K562 (cell line): ENCODE measurements around the gene DHX58. TPM values are rescaled to one million over a fixed set of nuclear protein-coding genes. Genes with fewer than 3 reads are reported as not detected.

ENCODE experiments used
- ARID1B ChIP-seq: fragments of 450-650 bp; IDR thresholded peaks from 2 replicates; pipeline ENCODE4 v1.6.1; 2016; ENCODE audit warnings: antibody characterized with exemption, mild to moderate bottlenecking, inconsistent platforms
- ATF7 ChIP-seq: fragments of 450-650 bp; IDR thresholded peaks from 2 replicates; pipeline ENCODE4 v1.7.1; 2014; ENCODE audit warnings: mild to moderate bottlenecking, moderate library complexity
- CBFA2T3 ChIP-seq: fragments of 450-650 bp; IDR thresholded peaks from 2 replicates; pipeline ENCODE4 v1.6.1; 2017
- JUN ChIP-seq, 2 experiments: sonication (generic) in 1 of 2; formaldehyde crosslinking in 1 of 2; IDR thresholded peaks; 2 replicates each; pipeline versions ENCODE4 v1.6.1 to v1.8.0; 2012 to 2022; ENCODE audit warnings: borderline replicate concordance in 2 of 2, mild to moderate bottlenecking in 2 of 2, improper control_type of control experiment in 1 of 2, low read depth in 1 of 2, low read length in 1 of 2, missing genetic modification reagents in 1 of 2
- MAFF ChIP-seq: IDR thresholded peaks from 2 replicates; pipeline ENCODE4 v1.6.1; 2012; ENCODE audit warnings: low read length, improper control_type of control experiment
- MAZ ChIP-seq, 2 experiments: fragments of 450-650 bp in 1 of 2; sonication (generic) in 1 of 2; formaldehyde crosslinking; IDR thresholded peaks in 1 of 2; conservative IDR thresholded peaks in 1 of 2; 2 replicates each; pipeline versions ENCODE4 v1.4.0 to v1.5.0; 2020; ENCODE audit warnings: mild to moderate bottlenecking in 1 of 2, missing genetic modification reagents in 1 of 2
- MTA3 ChIP-seq: fragments of 450-650 bp; formaldehyde crosslinking; IDR thresholded peaks from 2 replicates; pipeline ENCODE4 v1.6.1; 2017; ENCODE audit warnings: mild to moderate bottlenecking, borderline replicate concordance
- PCBP1 ChIP-seq: fragments of 200-400 bp; formaldehyde crosslinking; IDR thresholded peaks from 2 replicates; pipeline ENCODE4 v1.6.1; 2018; ENCODE audit warnings: mild to moderate bottlenecking, low read depth, low read length; ENCODE audit not compliant: poor library complexity, severe bottlenecking
- RBBP5 ChIP-seq: fragments of 200-600 bp; sonication (generic); IDR thresholded peaks from 2 replicates; pipeline ENCODE4 v1.6.1; 2012; ENCODE audit warnings: borderline replicate concordance, mild to moderate bottlenecking, low read length, control low read depth, inconsistent platforms; ENCODE audit not compliant: insufficient read depth, poor library complexity, severe bottlenecking
- TBL1XR1 ChIP-seq, 2 experiments: IDR thresholded peaks; 2 replicates each; pipeline ENCODE4 v1.6.1; 2012; ENCODE audit warnings: improper control_type of control experiment in 2 of 2, low read length in 2 of 2, mild to moderate bottlenecking in 1 of 2
- TEAD4 ChIP-seq, 2 experiments: sonication (generic) in 1 of 2; formaldehyde crosslinking in 1 of 2; IDR thresholded peaks; 2 replicates each; pipeline versions ENCODE4 v1.6.1 to v1.8.0; 2012 to 2022; ENCODE audit warnings: borderline replicate concordance in 1 of 2, inconsistent platforms in 1 of 2, low read length in 1 of 2, mild to moderate bottlenecking in 1 of 2, missing genetic modification reagents in 1 of 2
- ZBTB17 ChIP-seq: fragments of 450-650 bp; formaldehyde crosslinking; IDR thresholded peaks from 2 replicates; pipeline ENCODE4 v1.4.0; 2020; ENCODE audit warnings: mild to moderate bottlenecking
- ZKSCAN1 ChIP-seq: fragments of 150-350 bp; IDR thresholded peaks from 2 replicates; pipeline ENCODE4 v1.6.1; 2016; ENCODE audit warnings: low read depth, low read length
- ZNF24 ChIP-seq: fragments of 450-650 bp; IDR thresholded peaks from 2 replicates; pipeline ENCODE4 v1.6.1; 2016
- ZNF282 ChIP-seq: sonication (generic); formaldehyde crosslinking; IDR thresholded peaks from 2 replicates; pipeline ENCODE4 v1.8.1; 2023; ENCODE audit warnings: missing genetic modification reagents
- ZNF311 ChIP-seq: fragments of 250-450 bp; sonication (Bioruptor Pico); IDR thresholded peaks from 2 replicates; pipeline ENCODE4 v1.4.0; 2020; ENCODE audit warnings: mild to moderate bottlenecking, moderate library complexity
- polyA plus RNA-seq, 8 experiments: library from polyadenylated mRNA; depleted of rRNA in 4 of 8; stranded (reverse) in 5 of 8; unstranded in 3 of 8; fragments of >200 nt; fragmentation: Nextera tagmentation in 2 of 8; fragmentation: Illumina TruSeq in 1 of 8; extraction: Ambion mirVana in 2 of 8; extraction: Trizol in 1 of 8; gene quantifications; 2 replicates each; pipeline versions ENCODE4 v1.2.1 to v1.2.3, GENCODE V29; 2011 to 2014; ENCODE audit warnings: inconsistent platforms in 1 of 8, missing spikeins in 1 of 8
- total RNA-seq, 7 experiments: library from RNA; depleted of rRNA in 6 of 7; stranded (reverse); fragments of >200 nt in 6 of 7; fragmentation: Illumina TruSeq in 2 of 7; extraction: Trizol in 2 of 7; gene quantifications; 2 replicates each; pipeline versions ENCODE4 v1.2.1 to v1.2.3, GENCODE V29; 2011 to 2021; ENCODE audit warnings: low replicate concordance in 1 of 7
- TF ChIP-seq, protein P1 (sequence below): fragments of 250-450 bp; sonication (Bioruptor Pico); IDR thresholded peaks from 2 replicates; pipeline ENCODE4 v1.5.0; 2021; ENCODE audit warnings: mild to moderate bottlenecking, borderline replicate concordance
- TF ChIP-seq, protein P2 (sequence below): fragments of 200-800 bp; sonication (Bioruptor generic); IDR thresholded peaks from 2 replicates; pipeline ENCODE4 v1.6.1; 2017; ENCODE audit warnings: missing genetic modification characterization, missing compliant biosample characterization
- TF ChIP-seq, protein P3 (sequence below), 2 experiments: IDR thresholded peaks; 2 replicates each; pipeline ENCODE4 v1.6.1; 2011; ENCODE audit warnings: borderline replicate concordance in 1 of 2, control low read depth in 1 of 2, low read depth in 1 of 2, low read length in 1 of 2, mild to moderate bottlenecking in 1 of 2, mixed read lengths in 1 of 2, moderate library complexity in 1 of 2; ENCODE audit not compliant: insufficient read depth in 1 of 2, insufficient read length in 1 of 2, poor library complexity in 1 of 2, severe bottlenecking in 1 of 2; ENCODE audit errors: extremely low read depth in 1 of 2

Gene DHX58
- total and polyA plus RNA-seq, 9 of the 15 experiments (the other 6 are each of a cell fraction or from before 2014, with no cell fraction given), result 0.15 to 3.0 (median 1.4) TPM

DNA sequence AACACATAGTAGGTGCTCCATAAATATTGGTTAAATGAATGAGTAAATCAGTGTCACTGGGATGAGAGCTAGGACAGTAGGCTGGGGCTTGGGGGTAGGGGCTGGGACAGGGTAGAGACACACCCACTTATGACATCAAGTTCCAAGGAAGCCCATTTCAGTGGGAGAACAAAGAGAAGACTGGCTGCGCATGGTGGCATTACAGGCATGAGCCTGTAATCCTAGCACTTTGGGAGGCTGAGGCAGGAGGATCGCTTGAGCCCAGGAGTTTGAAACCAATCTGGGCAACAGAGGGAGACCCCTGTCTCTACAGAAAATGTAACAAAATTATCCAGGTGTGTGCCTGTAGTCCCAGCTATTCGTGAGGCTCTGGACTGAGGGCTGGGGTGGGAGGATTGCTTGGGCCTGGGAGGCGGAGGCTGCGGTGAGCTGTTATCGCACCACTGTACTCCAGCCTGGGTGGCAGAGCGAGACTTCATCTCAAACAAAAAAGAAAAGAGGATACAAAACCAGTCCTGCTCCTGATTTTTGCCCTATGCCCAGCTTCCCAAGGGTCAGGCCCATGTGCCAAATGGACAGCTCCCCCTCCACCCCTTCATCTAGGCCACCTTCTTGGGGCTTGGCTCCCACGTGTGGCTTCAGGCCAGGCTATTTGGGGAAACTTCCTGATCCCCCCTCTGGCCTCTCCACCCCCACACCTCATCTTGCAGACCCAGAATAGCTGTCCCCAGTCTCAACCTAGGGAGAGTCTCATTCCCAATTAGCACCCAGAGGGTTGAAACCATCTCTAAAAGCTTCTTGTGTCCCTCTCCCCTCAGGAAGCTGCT, 21.3 kb downstream of the DHX58 start (continued):
- TF ChIP-seq, protein P1, sequence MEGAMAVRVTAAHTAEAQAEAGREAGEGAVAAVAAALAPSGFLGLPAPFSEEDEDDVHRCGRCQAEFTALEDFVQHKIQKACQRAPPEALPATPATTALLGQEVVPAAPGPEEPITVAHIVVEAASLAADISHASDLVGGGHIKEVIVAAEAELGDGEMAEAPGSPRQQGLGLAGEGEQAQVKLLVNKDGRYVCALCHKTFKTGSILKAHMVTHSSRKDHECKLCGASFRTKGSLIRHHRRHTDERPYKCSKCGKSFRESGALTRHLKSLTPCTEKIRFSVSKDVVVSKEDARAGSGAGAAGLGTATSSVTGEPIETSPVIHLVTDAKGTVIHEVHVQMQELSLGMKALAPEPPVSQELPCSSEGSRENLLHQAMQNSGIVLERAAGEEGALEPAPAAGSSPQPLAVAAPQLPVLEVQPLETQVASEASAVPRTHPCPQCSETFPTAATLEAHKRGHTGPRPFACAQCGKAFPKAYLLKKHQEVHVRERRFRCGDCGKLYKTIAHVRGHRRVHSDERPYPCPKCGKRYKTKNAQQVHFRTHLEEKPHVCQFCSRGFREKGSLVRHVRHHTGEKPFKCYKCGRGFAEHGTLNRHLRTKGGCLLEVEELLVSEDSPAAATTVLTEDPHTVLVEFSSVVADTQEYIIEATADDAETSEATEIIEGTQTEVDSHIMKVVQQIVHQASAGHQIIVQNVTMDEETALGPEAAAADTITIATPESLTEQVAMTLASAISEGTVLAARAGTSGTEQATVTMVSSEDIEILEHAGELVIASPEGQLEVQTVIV, result no peak
- TF ChIP-seq ZBTB17 (CRISPR knock-in tag) (0 out of 2 replicates have a peak, but pooled peaks have one; percentile 19), MAZ (CRISPR knock-in tag; conservative IDR thresholded peaks at IDR 0.05 in 1 of 2, IDR thresholded peaks at IDR 0.05 in 1 of 2) (0 out of 4 replicates have a peak, but pooled peaks of 1 of the 2 experiments have one; percentile 22), TBL1XR1 (IDR thresholded peaks at IDR 0.05; ENCODE audit: low read length in 2 of 2) (0 out of 4 replicates have a peak, but pooled peaks of 1 of the 2 experiments have one; percentile 19), ZNF24 (no peak), ATF7 (peak; percentile 50), ZNF282 (CRISPR knock-in tag) (no peak), JUN (IDR thresholded peaks at IDR 0.05; ENCODE audit: borderline replicate concordance, low read depth, low read length) (no peak), JUN (CRISPR knock-in tag; IDR thresholded peaks at IDR 0.05; ENCODE audit: borderline replicate concordance) (no peak), RBBP5 (peak; percentile 39), MAFF (no peak), ZKSCAN1 (peak; percentile 45; the same call in 1 of the 2 replicates), MTA3 (0 out of 2 replicates have a peak, but pooled peaks have one; percentile 37), ZNF311 (CRISPR knock-in tag) (no peak), CBFA2T3 (peak; percentile 6; the same call in 1 of the 2 replicates), PCBP1 (no peak), ARID1B (peak; percentile 49), TEAD4 (IDR thresholded peaks at IDR 0.05; ENCODE audit: low read length) (no peak), TEAD4 (CRISPR knock-in tag; IDR thresholded peaks at IDR 0.05; ENCODE audit: borderline replicate concordance) (no peak)
- TF ChIP-seq, protein P2, sequence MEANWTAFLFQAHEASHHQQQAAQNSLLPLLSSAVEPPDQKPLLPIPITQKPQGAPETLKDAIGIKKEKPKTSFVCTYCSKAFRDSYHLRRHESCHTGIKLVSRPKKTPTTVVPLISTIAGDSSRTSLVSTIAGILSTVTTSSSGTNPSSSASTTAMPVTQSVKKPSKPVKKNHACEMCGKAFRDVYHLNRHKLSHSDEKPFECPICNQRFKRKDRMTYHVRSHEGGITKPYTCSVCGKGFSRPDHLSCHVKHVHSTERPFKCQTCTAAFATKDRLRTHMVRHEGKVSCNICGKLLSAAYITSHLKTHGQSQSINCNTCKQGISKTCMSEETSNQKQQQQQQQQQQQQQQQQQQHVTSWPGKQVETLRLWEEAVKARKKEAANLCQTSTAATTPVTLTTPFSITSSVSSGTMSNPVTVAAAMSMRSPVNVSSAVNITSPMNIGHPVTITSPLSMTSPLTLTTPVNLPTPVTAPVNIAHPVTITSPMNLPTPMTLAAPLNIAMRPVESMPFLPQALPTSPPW, result peak; percentile 60; the same call in 1 of the 2 replicates
- TF ChIP-seq, protein P3, sequence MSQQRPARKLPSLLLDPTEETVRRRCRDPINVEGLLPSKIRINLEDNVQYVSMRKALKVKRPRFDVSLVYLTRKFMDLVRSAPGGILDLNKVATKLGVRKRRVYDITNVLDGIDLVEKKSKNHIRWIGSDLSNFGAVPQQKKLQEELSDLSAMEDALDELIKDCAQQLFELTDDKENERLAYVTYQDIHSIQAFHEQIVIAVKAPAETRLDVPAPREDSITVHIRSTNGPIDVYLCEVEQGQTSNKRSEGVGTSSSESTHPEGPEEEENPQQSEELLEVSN (IDR thresholded peaks at IDR 0.05; ENCODE audit: borderline replicate concordance in 1 of 2, extremely low read depth in 1 of 2, insufficient read depth in 1 of 2, insufficient read length in 1 of 2, low read depth in 1 of 2, low read length in 1 of 2, poor library complexity in 1 of 2, severe bottlenecking in 1 of 2), result peak in 1 of 2 experiments; percentile 21
